Calu3 (cell line): ENCODE data around the gene PLPP3. TPM values are rescaled to one million over a fixed set of nuclear protein-coding genes. Genes with fewer than 3 reads are reported as not detected.

ENCODE experiments used
- BruUV-seq: library from RNA; stranded (reverse); fragments of 400-500 nt; replicated peaks from 2 replicates; lab custom pipeline; 2021; lab: Mats Ljungman, UMichigan
- CTCF ChIA-PET: fragments of 300-600 bp; sonication (Branson Sonifier 250); formaldehyde crosslinking; loops from one replicate; lab custom pipeline; 2022; ENCODE audit warnings: antibody characterized with exemption; lab: Charles Lee
- DNase-seq: peaks from one replicate; pipeline ENCODE4 v3.0.0; 2022
- H3K27ac Mint-ChIP-seq: one replicate; pipeline ENCODE4 v1.8.0; 2022; ENCODE audit warnings: mixed read lengths; ENCODE audit not compliant: unreplicated experiment
- H3K27me3 Mint-ChIP-seq: one replicate; pipeline ENCODE4 v1.8.0; 2022; ENCODE audit warnings: mixed read lengths; ENCODE audit not compliant: unreplicated experiment
- H3K36me3 Mint-ChIP-seq: one replicate; pipeline ENCODE4 v1.8.0; 2022; ENCODE audit warnings: mild to moderate bottlenecking, moderate library complexity, mixed read lengths; ENCODE audit not compliant: insufficient read depth, unreplicated experiment
- H3K4me1 Mint-ChIP-seq: one replicate; pipeline ENCODE4 v1.8.0; 2022; ENCODE audit warnings: mild to moderate bottlenecking, low read depth, mixed read lengths; ENCODE audit not compliant: unreplicated experiment
- H3K4me3 Mint-ChIP-seq: one replicate; pipeline ENCODE4 v1.8.0; 2022; ENCODE audit warnings: mild to moderate bottlenecking, low read depth, moderate library complexity, mixed read lengths; ENCODE audit not compliant: unreplicated experiment
- H3K9me3 Mint-ChIP-seq: one replicate; pipeline ENCODE4 v1.8.0; 2022; ENCODE audit warnings: low read depth, mixed read lengths; ENCODE audit not compliant: unreplicated experiment
- intact Hi-C: fragments of 100-400 bp; cut with micrococcal nuclease; formaldehyde crosslinking; loops from one replicate; pipeline ENCODE4 v1.10.0; 2022; ENCODE audit not compliant: unreplicated experiment
- total RNA-seq: library from RNA; stranded (reverse); gene quantifications from 2 replicates; pipeline ENCODE4 v1.2.3, GENCODE V29; 2022
- TF ChIP-seq, protein P1 (sequence below): fragments of 200-600 bp; IDR thresholded peaks from one replicate; pipeline ENCODE4 v1.8.0; 2022; ENCODE audit warnings: antibody characterized with exemption; ENCODE audit not compliant: unreplicated experiment

Gene PLPP3
- total RNA-seq, 1 experiment from 2014 or later, result 18.9 TPM

GRCh38 chr1:56557746-56558145 is 21.6 kb downstream of the PLPP3 start:
- Mint-ChIP-seq H3K9me3 (no peaks in the 10 kb centered on the region), H3K27me3 (no peaks in the 10 kb centered on the region), H3K27ac (no peak overlapping the region), H3K36me3 (no peaks in the 10 kb centered on the region), H3K4me3 (no peak overlapping the region), H3K4me1 (peaks cover 28% of the 10 kb centered on the region)
- intact Hi-C loops, result no loop called here
- BruUV-seq, result no TSS peak
- CTCF ChIA-PET, result no interaction called here
- DNase-seq, result no peak
- TF ChIP-seq, protein P1, sequence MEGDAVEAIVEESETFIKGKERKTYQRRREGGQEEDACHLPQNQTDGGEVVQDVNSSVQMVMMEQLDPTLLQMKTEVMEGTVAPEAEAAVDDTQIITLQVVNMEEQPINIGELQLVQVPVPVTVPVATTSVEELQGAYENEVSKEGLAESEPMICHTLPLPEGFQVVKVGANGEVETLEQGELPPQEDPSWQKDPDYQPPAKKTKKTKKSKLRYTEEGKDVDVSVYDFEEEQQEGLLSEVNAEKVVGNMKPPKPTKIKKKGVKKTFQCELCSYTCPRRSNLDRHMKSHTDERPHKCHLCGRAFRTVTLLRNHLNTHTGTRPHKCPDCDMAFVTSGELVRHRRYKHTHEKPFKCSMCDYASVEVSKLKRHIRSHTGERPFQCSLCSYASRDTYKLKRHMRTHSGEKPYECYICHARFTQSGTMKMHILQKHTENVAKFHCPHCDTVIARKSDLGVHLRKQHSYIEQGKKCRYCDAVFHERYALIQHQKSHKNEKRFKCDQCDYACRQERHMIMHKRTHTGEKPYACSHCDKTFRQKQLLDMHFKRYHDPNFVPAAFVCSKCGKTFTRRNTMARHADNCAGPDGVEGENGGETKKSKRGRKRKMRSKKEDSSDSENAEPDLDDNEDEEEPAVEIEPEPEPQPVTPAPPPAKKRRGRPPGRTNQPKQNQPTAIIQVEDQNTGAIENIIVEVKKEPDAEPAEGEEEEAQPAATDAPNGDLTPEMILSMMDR, result no peak

GRCh38 chr1:56555448-56555847 is 23.9 kb downstream of the PLPP3 start:
- BruUV-seq, result no TSS peak
- H3K9me3 Mint-ChIP-seq, result no peaks in the 10 kb centered on the region
- intact Hi-C loops, result no loop called here
- H3K36me3 Mint-ChIP-seq, result no peaks in the 10 kb centered on the region
- TF ChIP-seq, protein P1, result no peak
- H3K27me3 Mint-ChIP-seq, result no peaks in the 10 kb centered on the region
- no peak overlapping the region for H3K4me3 Mint-ChIP-seq
- peaks cover 16% of the 10 kb centered on the region for H3K4me1 Mint-ChIP-seq
- H3K27ac Mint-ChIP-seq, result no peak overlapping the region
- DNase-seq, result no peak
- CTCF ChIA-PET, result no interaction called here

DNA sequence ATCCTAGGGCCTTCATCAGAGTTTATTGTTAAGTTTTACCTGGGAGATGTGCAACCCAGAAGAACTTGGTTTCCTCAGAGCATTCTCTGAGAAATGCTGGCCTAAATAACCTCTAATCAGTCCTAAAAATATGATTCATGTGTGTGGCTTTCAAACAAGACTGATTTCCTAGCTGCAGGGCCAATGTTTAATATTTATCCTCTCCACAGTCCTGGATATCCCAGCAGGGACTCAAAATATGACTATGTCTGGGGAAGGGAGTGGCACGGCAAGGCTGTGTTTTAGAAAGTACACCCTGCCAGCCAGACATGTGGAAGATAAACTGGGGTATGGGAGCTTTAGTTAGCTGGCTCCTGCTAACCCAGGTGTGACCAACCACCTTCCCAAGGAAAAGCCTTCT is 26.3 kb downstream of the PLPP3 start:
- CTCF ChIA-PET, result no interaction called here
- Mint-ChIP-seq H3K4me1 (peaks cover 9% of the 10 kb centered on the region), H3K27ac (no peak overlapping the region), H3K27me3 (no peaks in the 10 kb centered on the region), H3K36me3 (no peaks in the 10 kb centered on the region), H3K9me3 (no peaks in the 10 kb centered on the region), H3K4me3 (no peak overlapping the region)
- no TSS peak for BruUV-seq
- TF ChIP-seq, protein P1, result no peak
- DNase-seq, result no peak
- intact Hi-C loops, result no loop called here

DNA sequence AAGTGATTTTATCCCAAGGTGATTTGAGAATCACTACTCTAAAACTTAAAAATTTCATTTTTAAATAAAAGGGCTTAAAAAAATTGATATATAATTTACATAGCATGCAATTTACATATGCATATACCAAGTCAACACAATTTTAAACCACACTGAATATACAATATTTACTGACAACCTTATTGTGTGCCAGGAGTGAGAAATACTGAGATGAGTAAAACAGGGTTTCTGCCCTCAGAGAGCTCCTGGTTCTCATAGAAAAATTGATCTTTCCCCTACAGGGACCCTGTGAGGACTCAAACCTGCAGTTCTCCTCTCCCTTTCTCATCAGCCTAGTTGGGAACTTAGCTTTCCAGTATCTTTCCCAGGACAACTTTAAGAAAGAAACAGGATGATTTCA is 27.0 kb downstream of the PLPP3 start:
- CTCF ChIA-PET, result interaction anchor here (0.6 kb wide), 1 partner anchor 9 kb away, joined by 3 read pairs; no protein-coding TSS in a partner anchor
- no TSS peak for BruUV-seq

More for the DNA sequence above, 27.0 kb downstream of the PLPP3 start:
- H3K4me1 Mint-ChIP-seq, result peaks cover 13% of the 10 kb centered on the region
- H3K4me3 Mint-ChIP-seq, result no peak overlapping the region
- DNase-seq, result no peak
- H3K9me3 Mint-ChIP-seq, result no peaks in the 10 kb centered on the region
- TF ChIP-seq, protein P1, result no peak
- H3K27ac Mint-ChIP-seq, result no peak overlapping the region
- H3K27me3 Mint-ChIP-seq, result no peaks in the 10 kb centered on the region
- H3K36me3 Mint-ChIP-seq, result no peaks in the 10 kb centered on the region
- intact Hi-C loops, result no loop called here
